HG03280 (cell line): ENCODE measurements around the gene C9orf50.

ENCODE experiments used
- ATAC-seq: cut with Tn5 transposase; IDR thresholded peaks from one replicate; pipeline ENCODE4 v1.9.1; 2021; ENCODE audit warnings: mild to moderate bottlenecking, moderate library complexity; ENCODE audit not compliant: unreplicated experiment

The C9orf50 gene

GRCh38 chr9:129632460-129632859 lies 11.6 kb upstream of the C9orf50 start:
- no peak for ATAC-seq

- no peak for ATAC-seq
These were observed 10.8 kb upstream of the C9orf50 start for GRCh38 chr9:129631674-129632129.

GRCh38 chr9:129630967-129631673 lies 10.2 kb upstream of the C9orf50 start:
- ATAC-seq, result no peak

DNA sequence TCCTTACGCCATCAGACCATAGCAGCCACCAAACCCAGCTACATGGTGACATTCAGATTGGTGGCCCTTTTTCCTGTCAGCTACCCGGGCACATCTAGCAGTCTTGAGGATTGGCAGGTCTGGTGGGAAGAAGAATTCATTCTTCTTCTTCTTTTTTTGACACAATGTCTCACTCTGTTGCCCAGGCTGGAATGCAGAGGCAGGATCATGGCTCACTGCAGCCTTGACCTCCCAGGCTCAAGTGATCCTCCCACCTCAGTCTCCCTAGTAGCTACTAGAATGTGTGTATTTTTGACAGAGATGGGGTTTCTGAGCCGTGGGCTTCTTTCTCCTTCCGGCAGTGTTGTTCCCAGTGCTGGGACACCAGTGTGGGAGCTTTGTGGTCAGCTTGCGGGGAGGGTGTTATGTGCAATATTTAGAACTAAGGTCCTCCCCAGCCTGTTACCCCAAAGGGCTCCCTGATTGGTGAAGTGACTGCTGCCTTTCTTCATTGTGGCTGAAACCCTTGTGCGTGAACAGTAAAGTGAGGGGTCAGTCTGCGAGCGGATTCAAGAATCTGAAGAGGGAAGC lies 8.4 kb upstream of the C9orf50 start:
- no peak for ATAC-seq

DNA sequence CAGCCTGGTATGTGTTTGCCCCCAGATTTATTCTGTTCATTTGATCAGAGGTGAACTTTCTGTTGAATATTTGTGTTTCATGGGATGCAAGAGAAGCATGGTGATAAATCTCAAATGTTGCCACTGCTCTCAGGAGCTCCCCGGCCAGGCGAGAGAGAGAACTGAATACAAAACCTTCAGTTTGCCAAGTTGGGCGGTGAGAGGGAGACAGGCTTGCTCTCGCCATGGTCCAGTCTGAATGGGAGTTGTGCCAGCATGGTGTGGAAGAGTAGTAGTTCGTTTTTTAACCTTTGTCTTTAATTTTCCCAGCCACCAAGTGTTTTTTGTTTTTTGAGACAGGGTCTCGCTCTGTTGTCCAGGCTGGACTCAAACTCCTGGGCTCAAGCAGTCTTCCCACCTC lies 7.8 kb upstream of the C9orf50 start:
- no peak for ATAC-seq

DNA sequence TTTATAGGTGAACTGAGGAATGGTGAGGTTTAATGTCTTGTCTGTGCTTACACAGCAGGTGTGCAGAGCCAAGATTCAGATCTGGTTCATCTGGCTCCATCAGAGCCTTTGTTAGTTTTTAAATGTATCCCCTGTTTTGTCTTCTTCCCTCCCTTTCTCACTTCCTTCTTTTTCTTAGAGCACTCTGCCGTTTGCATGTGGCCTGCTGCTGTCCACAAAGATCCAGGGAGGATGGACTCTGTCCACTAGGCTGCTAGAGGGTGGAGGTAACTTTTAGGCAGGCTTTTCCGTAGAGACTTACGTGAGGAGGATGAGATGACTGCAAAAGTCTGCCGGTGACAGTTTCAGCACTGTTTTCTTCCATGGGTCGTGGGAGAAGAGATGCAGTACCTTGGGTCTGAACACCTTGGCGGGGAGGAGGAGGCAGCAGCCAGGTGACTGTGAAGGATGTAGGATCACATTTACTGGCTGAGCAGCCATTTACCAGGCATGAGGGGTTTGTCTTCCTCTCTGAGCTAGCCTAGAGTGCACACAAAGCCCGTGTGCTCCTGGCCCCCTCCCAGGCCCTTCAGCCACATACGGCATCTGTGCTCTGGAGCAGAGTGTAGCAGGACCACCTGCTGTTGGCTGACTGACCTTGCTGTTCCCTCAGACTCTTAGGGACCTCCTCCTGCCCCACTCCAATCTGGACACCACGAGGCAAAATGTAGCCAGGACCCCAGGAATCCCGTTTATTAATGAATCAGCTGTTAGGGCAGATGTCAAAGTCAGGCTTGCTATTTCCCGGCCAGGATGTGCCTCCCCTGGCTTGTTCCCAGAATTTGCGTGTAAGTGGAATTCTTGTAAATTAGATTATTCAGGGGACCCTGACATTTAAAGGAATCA lies 6.9 kb upstream of the C9orf50 start:
- no peak for ATAC-seq

DNA sequence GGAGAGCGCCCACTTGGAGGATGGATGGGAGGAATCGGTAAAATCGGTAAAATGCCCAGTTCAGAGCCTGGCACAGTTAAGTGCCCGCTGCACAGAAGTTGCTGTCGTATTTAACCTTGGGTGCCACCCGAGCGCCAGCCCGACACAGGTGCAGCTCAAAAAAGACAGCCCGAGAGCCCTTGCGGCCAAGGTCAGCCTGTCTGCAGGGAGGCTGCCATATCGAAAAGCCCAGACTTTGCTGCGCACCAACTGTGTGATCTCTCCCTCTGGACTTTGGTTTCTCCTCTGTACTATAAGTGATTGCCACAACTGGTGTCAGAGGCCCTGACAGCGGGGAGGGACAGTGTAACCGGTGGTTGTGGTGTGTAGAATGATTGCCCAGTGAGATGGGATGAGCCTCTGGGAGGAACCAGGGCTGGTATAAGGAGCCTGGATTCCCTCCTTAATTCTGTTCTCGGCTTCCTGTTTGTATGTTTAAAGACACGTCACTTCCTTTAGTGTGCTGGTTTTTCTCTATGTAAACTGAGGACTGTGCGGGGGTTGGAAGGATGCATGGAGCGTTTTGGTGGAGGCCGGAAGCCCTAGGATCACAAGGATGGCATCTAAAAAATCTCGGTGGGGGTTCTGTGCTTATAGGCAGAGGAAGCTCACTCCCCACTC lies 5.9 kb upstream of the C9orf50 start:
- peak; percentile 26 for ATAC-seq

DNA sequence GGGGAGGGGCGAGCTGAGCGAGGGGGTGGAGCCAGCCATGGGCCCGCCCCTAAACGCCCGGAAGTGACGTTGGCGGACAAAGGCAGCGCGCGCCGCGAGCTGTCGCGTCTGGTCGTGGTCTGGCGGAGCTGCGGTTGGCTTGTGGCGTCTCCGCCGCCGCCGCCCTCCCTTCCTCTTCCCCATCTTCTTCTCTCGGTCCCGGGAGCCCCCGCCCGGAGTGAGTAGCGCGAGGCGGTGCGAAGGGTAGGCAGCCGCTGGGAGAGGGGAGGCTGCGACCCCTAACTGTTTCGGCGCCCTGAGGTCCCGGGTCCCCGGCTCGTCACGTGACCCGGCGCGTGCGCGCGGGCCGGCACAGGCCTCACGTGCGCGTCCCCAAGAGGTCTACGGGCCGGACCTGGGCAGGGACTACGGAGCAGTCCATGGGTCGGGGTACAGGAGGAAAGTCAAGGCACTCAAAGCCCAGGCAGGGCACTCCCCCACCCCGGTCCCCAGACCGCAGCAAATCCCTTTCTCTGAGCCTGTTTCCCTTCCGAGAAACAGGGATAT lies 5.3 kb upstream of the C9orf50 start, which contains the start of gene NTMT1:
Gene NTMT1 (plus strand): TSS at position 85 of the 546 bp plus-strand sequence. CDS start 6,541 bp downstream, outside the sequence.
- peak; percentile 76 for ATAC-seq

DNA sequence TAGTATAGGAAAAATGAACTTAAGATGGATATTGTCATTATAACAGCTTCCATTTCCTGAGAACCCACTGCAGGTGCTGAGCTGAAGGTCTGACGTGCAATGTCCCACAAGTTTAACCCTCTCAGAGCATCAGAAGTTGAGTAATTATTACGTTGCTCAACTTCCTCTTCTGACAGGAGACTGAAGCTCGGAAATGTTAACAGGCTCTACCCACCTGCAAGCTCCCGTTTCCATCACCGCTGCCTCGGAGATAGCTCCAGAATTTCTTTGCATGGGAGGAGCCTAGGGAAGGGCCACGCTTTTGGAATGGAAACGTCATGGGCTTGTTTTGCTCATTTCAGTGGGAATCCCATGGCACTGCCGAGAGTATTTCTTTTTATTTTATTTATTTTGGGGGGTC lies 4.0 kb upstream of the C9orf50 start:
- ATAC-seq, result no peak

DNA sequence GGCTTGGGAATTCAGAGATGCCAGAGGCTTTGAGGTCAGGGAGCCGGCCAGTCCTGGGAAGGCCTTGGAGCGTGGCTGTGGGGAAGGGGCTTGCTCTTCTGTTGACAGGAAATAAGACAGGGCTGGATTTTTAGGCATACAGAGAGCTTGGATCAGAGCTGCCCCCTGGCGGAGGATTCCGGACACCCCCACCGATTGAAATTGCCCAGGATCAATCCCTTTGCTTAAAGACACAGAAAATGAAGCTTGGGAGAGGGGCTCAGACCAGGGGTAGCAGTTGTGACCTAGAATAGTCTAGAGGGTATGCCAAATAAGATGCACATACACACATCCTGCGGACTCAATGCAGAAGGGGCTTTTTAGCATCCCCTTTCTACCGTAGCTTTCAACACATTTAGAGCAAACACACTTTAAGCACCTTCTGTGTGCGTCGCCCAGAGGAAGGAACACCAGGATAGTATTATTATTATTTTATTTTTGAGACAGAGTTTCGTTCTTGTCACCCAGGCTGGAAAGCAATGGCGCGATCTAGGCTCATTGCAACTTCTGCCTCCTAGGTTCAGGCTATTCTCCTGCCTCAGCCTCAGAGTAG lies 3.4 kb upstream of the C9orf50 start:
- ATAC-seq, result no peak

- no peak for ATAC-seq
These were observed 2.4 kb upstream of the C9orf50 start for GRCh38 chr9:129623331-129623730.

DNA sequence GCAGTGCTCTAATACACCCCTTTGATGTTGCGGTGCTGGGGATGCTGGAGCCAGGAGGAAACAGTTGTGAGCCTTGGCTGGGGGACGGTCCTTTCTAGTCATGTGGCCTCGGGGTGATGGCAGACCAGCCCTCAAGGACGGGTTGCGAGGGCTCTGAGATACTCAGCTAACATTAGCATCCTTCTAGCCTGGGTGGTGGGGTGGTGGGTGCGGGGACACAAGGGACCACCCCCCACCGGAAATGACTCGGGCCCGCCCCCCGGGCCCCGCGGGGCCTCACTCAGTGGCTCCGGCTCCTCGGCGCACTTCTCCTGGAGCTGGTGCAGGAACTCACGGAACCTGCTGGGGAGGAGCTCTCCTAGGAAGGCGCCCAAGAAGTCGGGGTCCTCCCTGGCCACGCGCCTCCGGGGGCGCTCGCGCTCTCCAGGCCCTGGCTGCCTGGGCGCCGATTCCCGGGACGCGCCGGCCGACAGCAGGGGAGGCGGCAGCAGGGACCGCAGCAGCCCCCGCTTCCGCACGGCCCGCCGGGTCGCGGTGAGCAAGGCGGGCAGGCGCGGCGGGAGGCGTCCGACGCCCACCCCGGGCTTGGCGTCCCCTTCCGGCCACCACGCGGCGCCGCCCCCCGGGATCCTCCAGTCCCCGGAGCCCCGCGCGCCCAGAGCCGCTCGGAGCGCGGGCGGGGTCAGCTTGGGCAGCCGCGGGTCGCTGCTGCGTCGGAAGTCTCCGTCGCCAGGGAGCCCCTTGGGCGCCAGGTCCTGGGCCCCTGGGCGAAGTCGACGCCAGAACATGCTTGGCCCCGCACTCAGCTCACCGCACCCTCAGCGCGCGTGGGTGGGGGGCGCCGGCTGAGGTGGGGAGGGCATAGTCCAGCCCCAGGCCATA lies 873 bp downstream of the C9orf50 start:
- ATAC-seq, result no peak

- ATAC-seq, result no peak
These were observed 3.7 kb downstream of the C9orf50 start for GRCh38 chr9:129617167-129617566.

DNA sequence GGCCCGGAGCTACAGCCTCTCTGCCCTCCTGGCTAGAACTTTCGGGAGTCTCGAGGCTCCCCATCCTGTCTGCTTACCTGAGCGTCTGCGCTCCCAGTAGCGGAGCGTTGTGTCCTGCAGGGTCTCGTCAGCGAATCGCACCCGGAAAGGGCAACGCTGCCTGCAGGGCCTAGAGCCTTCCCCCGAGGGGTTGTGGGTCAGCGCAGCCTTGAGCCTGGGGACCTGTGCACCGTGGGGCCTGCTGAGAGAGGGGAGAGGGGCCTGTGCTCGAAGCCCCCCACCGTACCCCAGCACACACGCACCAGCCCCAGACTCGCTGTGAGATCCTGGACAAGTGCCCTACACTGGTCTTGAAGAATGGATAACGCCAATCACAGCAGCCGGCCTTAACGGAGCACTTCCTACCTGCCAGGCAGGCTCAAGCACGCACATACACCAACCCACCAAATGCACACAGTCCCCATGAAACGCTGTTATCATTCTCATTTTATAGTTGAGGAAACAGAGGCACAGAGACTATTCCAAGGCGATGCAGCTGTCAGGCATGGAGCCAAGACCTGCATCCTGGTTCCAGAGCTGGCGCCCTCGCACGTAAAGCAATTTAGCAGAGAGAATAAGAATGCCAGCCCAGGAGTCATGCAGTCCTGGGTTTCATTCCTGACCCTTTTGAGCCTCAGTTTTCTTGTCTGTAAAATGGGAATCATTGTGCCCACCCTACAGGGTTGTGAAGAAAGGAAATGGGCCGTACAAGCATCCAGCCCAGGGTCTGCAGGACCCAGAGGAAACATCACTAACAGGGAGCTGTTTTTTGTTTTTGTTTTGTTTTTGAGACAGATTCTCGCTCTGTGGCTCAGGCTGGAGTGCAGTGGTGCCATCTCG lies 5.3 kb downstream of the C9orf50 start:
- ATAC-seq, result no peak

GRCh38 chr9:129614932-129615331 lies 6.0 kb downstream of the C9orf50 start:
- ATAC-seq, result no peak

DNA sequence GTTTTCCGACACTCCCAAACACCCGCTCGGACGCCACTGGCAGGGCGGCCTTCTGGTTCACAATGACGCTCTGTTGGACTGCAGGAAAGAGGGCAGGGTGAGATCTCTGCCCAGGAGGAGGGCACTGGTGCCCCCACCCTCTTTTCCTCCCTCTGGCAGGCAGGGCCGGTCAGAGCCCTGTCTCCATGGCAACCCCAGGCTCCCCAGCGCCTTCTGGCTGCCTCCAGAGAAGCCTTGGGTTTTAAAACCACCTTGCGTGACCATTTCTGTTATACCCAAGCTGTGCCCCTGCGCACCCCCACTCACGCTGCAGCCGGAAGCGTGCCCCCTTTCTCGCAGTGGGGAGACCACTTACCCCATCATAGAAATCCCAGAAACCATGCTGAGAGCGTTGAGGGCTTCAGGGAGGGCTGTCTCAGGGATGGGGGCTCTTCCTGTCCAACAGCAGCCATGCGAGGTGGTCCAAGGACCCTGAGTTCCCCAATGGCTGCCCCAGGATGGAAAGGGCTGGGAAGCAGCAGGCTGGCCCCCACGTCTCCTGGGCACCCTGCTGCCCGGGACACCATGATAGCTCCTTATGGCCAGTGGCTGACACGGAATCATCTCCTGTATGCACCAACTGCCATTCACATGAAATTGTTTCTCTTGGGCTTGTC lies 7.3 kb downstream of the C9orf50 start:
- no peak for ATAC-seq

GRCh38 chr9:129612815-129613519 lies 7.9 kb downstream of the C9orf50 start:
- ATAC-seq, result no peak
